Neural cell (in vitro differentiated cells): ENCODE data around the gene FBXO45.
"Not testable (repeated sequence)": the region's sequence is repeated elsewhere in the genome, so short reads cannot be mapped to it uniquely, and the experiment has no call there.

Experiments used
- EP300 ChIP-seq: fragments of 450-650 bp; conservative IDR thresholded peaks from 2 replicates; pipeline ENCODE4 v1.6.1; 2014; ENCODE audit warnings: antibody characterized with exemption, mild to moderate bottlenecking, moderate library complexity; ENCODE audit not compliant: poor library complexity, severe bottlenecking
- EZH2 ChIP-seq: fragments of 200-600, 300-800 bp; shearing (Covaris generic), sonication (generic); IDR thresholded peaks from 2 replicates; pipeline ENCODE4 v1.6.1; 2014; ENCODE audit warnings: antibody characterized with exemption, low read length, borderline replicate concordance, mild to moderate bottlenecking; ENCODE audit not compliant: insufficient read depth, poor library complexity, severe bottlenecking
- MXI1 ChIP-seq: fragments of 450-650 bp; conservative IDR thresholded peaks from 2 replicates; pipeline ENCODE4 v1.6.1; 2014; ENCODE audit warnings: antibody characterized with exemption, mild to moderate bottlenecking; ENCODE audit not compliant: poor library complexity, severe bottlenecking
- POLR2AphosphoS5 ChIP-seq: IDR thresholded peaks from 2 replicates; pipeline ENCODE4 v1.6.1; 2012
- RAD21 ChIP-seq: fragments of 450-650 bp; conservative IDR thresholded peaks from 2 replicates; pipeline ENCODE4 v1.6.1; 2014; ENCODE audit warnings: antibody characterized with exemption, mild to moderate bottlenecking, moderate library complexity
- TAF1 ChIP-seq: IDR thresholded peaks from 2 replicates; pipeline ENCODE4 v1.6.1; 2012; ENCODE audit warnings: low read depth
- TF ChIP-seq, protein P1 (sequence below): fragments of 450-650 bp; IDR thresholded peaks from 2 replicates; pipeline ENCODE4 v1.5.1; 2014; ENCODE audit warnings: antibody characterized with exemption, mild to moderate bottlenecking, moderate library complexity; ENCODE audit not compliant: poor library complexity, severe bottlenecking
- TF ChIP-seq, protein P2 (sequence below): IDR thresholded peaks from 2 replicates; pipeline ENCODE4 v1.6.1; 2012; ENCODE audit warnings: borderline replicate concordance

DNA sequence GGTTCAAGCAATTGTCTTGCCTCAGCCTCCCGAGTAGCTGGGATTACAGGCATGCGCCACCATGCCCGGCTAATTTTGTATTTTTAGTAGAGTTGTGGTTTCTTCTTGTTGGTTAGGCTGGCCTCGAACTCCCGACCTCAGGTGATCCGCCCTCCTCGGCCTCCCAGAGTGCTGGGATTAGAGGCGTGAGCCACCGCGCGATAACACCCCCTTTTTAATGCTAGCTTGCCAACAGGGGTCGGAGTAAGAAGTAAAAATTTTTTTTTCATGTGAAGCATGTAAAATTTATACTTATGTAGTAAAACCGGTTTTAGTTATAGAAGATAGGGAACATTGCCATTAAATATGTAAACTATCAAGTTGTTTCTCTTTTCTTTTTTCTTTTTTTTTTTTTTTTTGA is 1.9 kb downstream of the FBXO45 start:
- TF ChIP-seq, protein P1, sequence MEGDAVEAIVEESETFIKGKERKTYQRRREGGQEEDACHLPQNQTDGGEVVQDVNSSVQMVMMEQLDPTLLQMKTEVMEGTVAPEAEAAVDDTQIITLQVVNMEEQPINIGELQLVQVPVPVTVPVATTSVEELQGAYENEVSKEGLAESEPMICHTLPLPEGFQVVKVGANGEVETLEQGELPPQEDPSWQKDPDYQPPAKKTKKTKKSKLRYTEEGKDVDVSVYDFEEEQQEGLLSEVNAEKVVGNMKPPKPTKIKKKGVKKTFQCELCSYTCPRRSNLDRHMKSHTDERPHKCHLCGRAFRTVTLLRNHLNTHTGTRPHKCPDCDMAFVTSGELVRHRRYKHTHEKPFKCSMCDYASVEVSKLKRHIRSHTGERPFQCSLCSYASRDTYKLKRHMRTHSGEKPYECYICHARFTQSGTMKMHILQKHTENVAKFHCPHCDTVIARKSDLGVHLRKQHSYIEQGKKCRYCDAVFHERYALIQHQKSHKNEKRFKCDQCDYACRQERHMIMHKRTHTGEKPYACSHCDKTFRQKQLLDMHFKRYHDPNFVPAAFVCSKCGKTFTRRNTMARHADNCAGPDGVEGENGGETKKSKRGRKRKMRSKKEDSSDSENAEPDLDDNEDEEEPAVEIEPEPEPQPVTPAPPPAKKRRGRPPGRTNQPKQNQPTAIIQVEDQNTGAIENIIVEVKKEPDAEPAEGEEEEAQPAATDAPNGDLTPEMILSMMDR, result not testable (repeated sequence)
- not testable (repeated sequence) for TF ChIP-seq EZH2, TAF1, RAD21, POLR2AphosphoS5, MXI1, EP300
- TF ChIP-seq, protein P2, sequence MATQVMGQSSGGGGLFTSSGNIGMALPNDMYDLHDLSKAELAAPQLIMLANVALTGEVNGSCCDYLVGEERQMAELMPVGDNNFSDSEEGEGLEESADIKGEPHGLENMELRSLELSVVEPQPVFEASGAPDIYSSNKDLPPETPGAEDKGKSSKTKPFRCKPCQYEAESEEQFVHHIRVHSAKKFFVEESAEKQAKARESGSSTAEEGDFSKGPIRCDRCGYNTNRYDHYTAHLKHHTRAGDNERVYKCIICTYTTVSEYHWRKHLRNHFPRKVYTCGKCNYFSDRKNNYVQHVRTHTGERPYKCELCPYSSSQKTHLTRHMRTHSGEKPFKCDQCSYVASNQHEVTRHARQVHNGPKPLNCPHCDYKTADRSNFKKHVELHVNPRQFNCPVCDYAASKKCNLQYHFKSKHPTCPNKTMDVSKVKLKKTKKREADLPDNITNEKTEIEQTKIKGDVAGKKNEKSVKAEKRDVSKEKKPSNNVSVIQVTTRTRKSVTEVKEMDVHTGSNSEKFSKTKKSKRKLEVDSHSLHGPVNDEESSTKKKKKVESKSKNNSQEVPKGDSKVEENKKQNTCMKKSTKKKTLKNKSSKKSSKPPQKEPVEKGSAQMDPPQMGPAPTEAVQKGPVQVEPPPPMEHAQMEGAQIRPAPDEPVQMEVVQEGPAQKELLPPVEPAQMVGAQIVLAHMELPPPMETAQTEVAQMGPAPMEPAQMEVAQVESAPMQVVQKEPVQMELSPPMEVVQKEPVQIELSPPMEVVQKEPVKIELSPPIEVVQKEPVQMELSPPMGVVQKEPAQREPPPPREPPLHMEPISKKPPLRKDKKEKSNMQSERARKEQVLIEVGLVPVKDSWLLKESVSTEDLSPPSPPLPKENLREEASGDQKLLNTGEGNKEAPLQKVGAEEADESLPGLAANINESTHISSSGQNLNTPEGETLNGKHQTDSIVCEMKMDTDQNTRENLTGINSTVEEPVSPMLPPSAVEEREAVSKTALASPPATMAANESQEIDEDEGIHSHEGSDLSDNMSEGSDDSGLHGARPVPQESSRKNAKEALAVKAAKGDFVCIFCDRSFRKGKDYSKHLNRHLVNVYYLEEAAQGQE, result not testable (repeated sequence)
